Peyer's patch (tissue), 4 donors: ENCODE results near the gene NKAIN2. TPM values are rescaled to one million over a fixed set of nuclear protein-coding genes. Genes with fewer than 3 reads are reported as not detected.

Experiments used
- DNase-seq, 3 donors: peaks; one replicate each; pipeline ENCODE4 v3.0.0-alpha.2; 2017 to 2019
- H3K27ac ChIP-seq, 4 donors: fragments of 200-600 bp; sonication (generic); one replicate each; pipeline ENCODE4 v1.5.1; 2016 to 2019
- H3K27me3 ChIP-seq, 2 donors: fragments of 200-600 bp; sonication (generic); one replicate each; pipeline ENCODE4 v1.5.1; 2019
- H3K36me3 ChIP-seq, 3 donors: fragments of 200-600 bp; sonication (generic); one replicate each; pipeline ENCODE4 v1.5.1; 2016 to 2019
- H3K4me1 ChIP-seq, 4 donors: fragments of 200-600 bp; sonication (generic); one replicate each; pipeline ENCODE4 v1.5.1; 2016 to 2019
- H3K4me3 ChIP-seq, 4 donors: fragments of 200-600 bp; sonication (generic); 1 replicate in 3 of 4; 2 replicates in 1 of 4; pipeline ENCODE4 v1.5.1; 2016 to 2019; ENCODE audit warnings: mild to moderate bottlenecking in 1 of 4
- H3K9me3 ChIP-seq, 4 donors: fragments of 200-600 bp; sonication (generic); one replicate each; pipeline ENCODE4 v1.5.1; 2016 to 2019; ENCODE audit warnings: mild to moderate bottlenecking in 1 of 4
- POLR2A ChIP-seq, 2 donors: fragments of 450-650 bp; IDR thresholded peaks; one replicate each; pipeline ENCODE4 v1.5.1; 2017; ENCODE audit warnings: antibody characterized with exemption in 2 of 2, mild to moderate bottlenecking in 2 of 2, moderate library complexity in 2 of 2
- total RNA-seq, 4 donors: library from RNA; depleted of rRNA; stranded (reverse); fragments of >200 nt; gene quantifications; one replicate each; pipeline ENCODE4 v1.1.0, GENCODE V29; 2016
- TF ChIP-seq, protein P1 (sequence below), 6 experiments: fragments of 450-650 bp in 4 of 6; fragments of 200-600 bp in 2 of 6; sonication (generic) in 1 of 6; IDR thresholded peaks; one replicate each; pipeline ENCODE4 v1.5.1; 2017 to 2019; ENCODE audit warnings: antibody characterized with exemption in 6 of 6, mild to moderate bottlenecking in 3 of 6, moderate library complexity in 1 of 6

NKAIN2 gene
- total RNA-seq, 4 donors from 2014 or later = not detected

DNA sequence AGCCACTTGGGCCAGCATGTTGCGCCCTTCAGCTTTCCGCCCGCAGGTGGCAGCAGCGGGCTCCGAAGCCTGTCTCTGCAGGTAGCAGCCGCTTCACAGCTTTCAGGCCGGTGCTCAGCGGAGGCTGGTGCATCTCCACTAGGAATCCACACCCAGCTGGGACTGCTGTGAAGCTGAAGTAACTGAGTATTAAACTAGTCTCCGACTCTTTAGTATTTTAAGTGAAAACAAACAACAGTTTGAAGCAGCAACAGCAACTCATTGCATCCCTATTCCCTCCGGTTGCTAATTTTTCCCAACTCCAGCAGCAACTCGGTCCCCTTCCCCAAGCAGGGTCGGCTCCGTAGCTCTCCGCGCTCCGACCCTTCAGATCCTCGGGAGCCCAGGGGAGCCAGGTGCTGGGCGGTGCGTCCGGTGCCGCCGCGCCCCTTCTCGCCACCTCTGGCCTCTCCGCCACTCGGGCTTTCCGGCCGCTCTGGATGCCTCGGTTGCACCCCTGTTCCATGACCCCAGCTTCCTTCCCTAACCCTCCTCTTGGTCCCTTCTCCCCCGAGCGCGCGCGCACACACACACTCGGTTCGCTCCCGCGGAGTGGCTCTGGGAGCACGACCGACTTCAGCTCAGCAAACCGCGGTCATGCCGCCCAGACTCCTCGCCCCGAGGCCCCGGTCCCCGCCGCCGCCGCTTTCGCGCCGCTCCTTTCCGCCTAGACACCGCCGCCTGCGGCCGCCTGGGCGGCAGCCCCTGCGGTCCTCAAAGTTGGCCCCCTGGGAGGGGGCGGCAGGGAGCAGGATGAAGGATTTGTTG is 765 bp upstream of the NKAIN2 start:
- DNase-seq = peak; percentile 20 to 76 (median 73)
- H3K27me3 ChIP-seq = peaks cover 0 to 9% of the 10 kb centered on the region in 2 donors
- H3K9me3 ChIP-seq = no peaks in the 10 kb centered on the region
- H3K27ac ChIP-seq = no peak overlapping the region
- H3K4me1 ChIP-seq = peaks cover 0 to 11% (median 5%) of the 10 kb centered on the region in 4 donors
- peak overlapping the region in 3 of 4 donors; percentile 31 to 50 (median 45) for H3K4me3 ChIP-seq
- TF ChIP-seq, protein P1, sequence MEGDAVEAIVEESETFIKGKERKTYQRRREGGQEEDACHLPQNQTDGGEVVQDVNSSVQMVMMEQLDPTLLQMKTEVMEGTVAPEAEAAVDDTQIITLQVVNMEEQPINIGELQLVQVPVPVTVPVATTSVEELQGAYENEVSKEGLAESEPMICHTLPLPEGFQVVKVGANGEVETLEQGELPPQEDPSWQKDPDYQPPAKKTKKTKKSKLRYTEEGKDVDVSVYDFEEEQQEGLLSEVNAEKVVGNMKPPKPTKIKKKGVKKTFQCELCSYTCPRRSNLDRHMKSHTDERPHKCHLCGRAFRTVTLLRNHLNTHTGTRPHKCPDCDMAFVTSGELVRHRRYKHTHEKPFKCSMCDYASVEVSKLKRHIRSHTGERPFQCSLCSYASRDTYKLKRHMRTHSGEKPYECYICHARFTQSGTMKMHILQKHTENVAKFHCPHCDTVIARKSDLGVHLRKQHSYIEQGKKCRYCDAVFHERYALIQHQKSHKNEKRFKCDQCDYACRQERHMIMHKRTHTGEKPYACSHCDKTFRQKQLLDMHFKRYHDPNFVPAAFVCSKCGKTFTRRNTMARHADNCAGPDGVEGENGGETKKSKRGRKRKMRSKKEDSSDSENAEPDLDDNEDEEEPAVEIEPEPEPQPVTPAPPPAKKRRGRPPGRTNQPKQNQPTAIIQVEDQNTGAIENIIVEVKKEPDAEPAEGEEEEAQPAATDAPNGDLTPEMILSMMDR (IDR thresholded peaks at IDR 0.05) = peak in 4 of 6 experiments; percentile 51 to 63 (median 54)
- TF ChIP-seq POLR2A (IDR thresholded peaks at IDR 0.05) = no peak
- H3K36me3 ChIP-seq = no peaks in the 10 kb centered on the region

DNA sequence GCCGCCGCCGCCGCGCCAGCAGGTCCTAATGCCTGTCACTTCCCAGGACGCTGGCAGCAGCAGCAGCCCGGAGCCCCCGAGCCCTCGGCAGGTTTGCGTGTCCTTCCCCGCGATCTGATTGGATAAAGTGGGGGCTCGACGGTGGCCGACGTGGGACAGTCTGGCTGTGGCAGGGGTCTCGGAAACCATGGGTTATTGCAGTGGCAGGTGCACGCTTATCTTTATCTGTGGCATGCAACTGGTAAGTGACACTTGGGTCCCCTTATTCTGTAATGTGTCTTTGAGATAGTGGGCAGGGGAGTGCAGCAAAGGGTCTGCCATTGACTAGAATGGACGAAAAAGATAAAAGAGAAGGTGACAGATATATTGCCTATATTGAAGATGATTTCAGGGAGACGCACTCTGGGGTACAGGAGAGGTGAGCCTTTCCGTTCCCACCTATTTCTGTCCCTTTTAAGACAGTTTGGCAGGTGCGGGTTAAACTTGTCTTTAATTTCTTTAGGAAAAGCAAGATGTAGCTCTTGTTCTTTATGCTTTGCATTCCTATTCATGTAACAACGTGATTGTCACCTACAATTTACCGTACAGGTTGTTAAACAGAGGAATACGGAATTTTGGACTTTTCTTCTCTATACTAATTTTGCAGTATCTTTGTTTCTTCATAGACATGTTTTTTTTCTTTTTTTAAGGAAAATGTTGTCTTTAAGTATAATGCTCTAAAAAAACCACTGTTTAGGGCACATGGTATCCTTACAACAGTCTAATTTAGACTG is 535 bp downstream of the NKAIN2 start:
- Histone ChIP-seq H3K4me3 (peak overlapping the region in 2 of 4 donors; percentile 26 to 45), H3K9me3 (no peaks in the 10 kb centered on the region), H3K27ac (no peak overlapping the region), H3K27me3 (peaks cover 0 to 9% of the 10 kb centered on the region in 2 donors), H3K4me1 (peaks cover 0 to 11% (median 5%) of the 10 kb centered on the region in 4 donors), H3K36me3 (no peaks in the 10 kb centered on the region)
- TF ChIP-seq POLR2A (IDR thresholded peaks at IDR 0.05) = no peak
- TF ChIP-seq, protein P1 (IDR thresholded peaks at IDR 0.05) = no peak
- no peak for DNase-seq

DNA sequence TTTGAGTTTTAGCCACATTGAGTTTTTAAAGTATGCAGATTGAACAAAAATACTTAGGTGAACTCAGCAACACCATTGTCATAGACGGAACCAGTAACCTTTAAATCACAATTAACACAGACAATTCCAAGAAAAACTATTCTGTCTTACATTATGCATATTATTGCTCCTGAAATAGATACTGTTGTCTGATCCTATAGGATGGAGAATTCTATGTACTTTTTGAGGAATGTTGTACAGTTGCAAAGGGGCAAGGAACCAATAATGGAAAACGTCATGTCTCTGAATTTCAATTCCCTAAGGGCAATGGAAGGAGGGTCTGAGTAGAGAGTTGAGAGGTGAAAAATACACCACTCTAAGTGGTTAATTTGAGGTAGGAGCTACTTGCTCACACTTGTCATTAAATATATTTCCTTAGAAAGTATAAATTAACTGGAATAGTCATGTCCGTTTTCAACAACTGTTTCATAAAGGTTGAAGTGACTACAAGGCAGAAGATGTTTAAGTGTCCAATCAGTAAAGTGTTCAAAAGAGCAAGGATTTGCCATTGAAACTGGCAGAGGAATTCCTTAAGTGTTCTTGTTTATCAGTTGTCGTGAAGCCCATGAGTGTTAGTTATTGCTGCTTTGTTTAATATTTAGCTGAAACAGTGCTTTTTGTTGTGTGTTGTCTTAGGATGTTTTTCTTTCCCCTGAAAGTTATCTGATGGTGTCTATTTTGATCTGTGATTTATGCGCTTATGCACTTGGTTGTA is 1.3 kb downstream of the NKAIN2 start:
- Histone ChIP-seq H3K9me3 (no peaks in the 10 kb centered on the region), H3K27me3 (peaks cover 0 to 9% of the 10 kb centered on the region in 2 donors), H3K27ac (no peak overlapping the region), H3K4me3 (no peak overlapping the region), H3K36me3 (no peaks in the 10 kb centered on the region), H3K4me1 (peaks cover 0 to 11% (median 5%) of the 10 kb centered on the region in 4 donors)
- no peak for DNase-seq
- TF ChIP-seq, protein P1 (IDR thresholded peaks at IDR 0.05) = no peak
- TF ChIP-seq POLR2A (IDR thresholded peaks at IDR 0.05) = no peak

- DNase-seq = no peak
- no peaks in the 10 kb centered on the region for H3K9me3 ChIP-seq
- H3K27ac ChIP-seq = no peak overlapping the region
- H3K36me3 ChIP-seq = no peaks in the 10 kb centered on the region
- peaks cover 0 to 11% (median 5%) of the 10 kb centered on the region in 4 donors for H3K4me1 ChIP-seq
- H3K4me3 ChIP-seq = no peak overlapping the region
- TF ChIP-seq, protein P1 (IDR thresholded peaks at IDR 0.05) = no peak
- TF ChIP-seq POLR2A (IDR thresholded peaks at IDR 0.05) = no peak
- peaks cover 0 to 9% of the 10 kb centered on the region in 2 donors for H3K27me3 ChIP-seq
Observed at GRCh38 chr6:123805921-123806320, 2.3 kb downstream of the NKAIN2 start.

DNA sequence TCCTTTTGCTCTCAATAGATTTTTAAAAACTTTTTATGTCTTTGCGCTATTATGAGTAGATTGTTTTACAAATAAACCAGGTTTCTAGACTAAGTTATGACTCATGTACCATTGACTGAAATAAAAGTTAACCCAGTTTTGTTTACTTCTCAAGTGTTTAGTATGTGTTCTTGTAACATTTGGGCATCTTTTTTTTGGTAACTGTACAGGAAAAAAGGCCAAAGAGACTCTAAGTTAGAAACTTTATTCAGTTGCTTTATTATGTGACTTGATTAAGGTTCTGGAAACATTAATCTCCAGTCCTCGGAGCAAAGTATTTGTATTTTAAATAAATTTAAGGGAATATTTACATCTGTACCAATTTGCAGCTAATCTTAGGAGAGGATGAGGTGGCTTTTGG is 2.9 kb downstream of the NKAIN2 start:
- no peaks in the 10 kb centered on the region for H3K9me3 ChIP-seq
- H3K36me3 ChIP-seq = no peaks in the 10 kb centered on the region
- no peak overlapping the region for H3K27ac ChIP-seq
- peaks cover 0 to 9% of the 10 kb centered on the region in 2 donors for H3K27me3 ChIP-seq
- DNase-seq = no peak
- peaks cover 0 to 11% (median 5%) of the 10 kb centered on the region in 4 donors for H3K4me1 ChIP-seq
- no peak overlapping the region for H3K4me3 ChIP-seq
- TF ChIP-seq, protein P1 (IDR thresholded peaks at IDR 0.05) = no peak
- TF ChIP-seq POLR2A (IDR thresholded peaks at IDR 0.05) = no peak
